GM23338 (cell line): ENCODE data around the gene SHISAL2B. TPM values are rescaled to one million over a fixed set of nuclear protein-coding genes. Genes with fewer than 3 reads are reported as not detected.

Source experiments
- ATAC-seq: fragments of 200-7000 bp; cut with Tn5 transposase; 3 replicates; pipeline ENCODE4 v1.9.1; 2020
- DNase-seq: peaks from one replicate; pipeline ENCODE4 v3.0.0-alpha.2; 2015; ENCODE audit warnings: low spot score
- H2AFZ ChIP-seq: fragments of 200-600 bp; sonication (generic); 2 replicates; pipeline ENCODE4 v1.8.0; 2016; ENCODE audit warnings: antibody characterized with exemption, mild to moderate bottlenecking, moderate library complexity
- H3F3A ChIP-seq: fragments of 200-600 bp; sonication (generic); replicated peaks from 2 replicates; pipeline ENCODE4 v1.8.0; 2017; ENCODE audit warnings: antibody characterized with exemption, mixed run types, low read depth
- H3K27ac ChIP-seq: fragments of 200-600 bp; sonication (generic); 2 replicates; pipeline ENCODE4 v1.6.1; 2016; ENCODE audit warnings: low read depth
- H3K27me3 ChIP-seq: fragments of 200-600 bp; sonication (generic); 2 replicates; pipeline ENCODE4 v1.8.0; 2016; ENCODE audit warnings: mild to moderate bottlenecking, mixed run types, moderate library complexity; ENCODE audit not compliant: insufficient read depth
- H3K36me3 ChIP-seq: fragments of 200-600 bp; sonication (generic); 2 replicates; pipeline ENCODE4 v1.8.0; 2016; ENCODE audit warnings: mild to moderate bottlenecking; ENCODE audit not compliant: insufficient read depth
- H3K4me1 ChIP-seq: fragments of 200-600 bp; sonication (generic); 2 replicates; pipeline ENCODE4 v1.8.0; 2016; ENCODE audit warnings: mild to moderate bottlenecking, moderate library complexity; ENCODE audit not compliant: insufficient read depth
- H3K4me2 ChIP-seq: fragments of 200-600 bp; sonication (generic); 2 replicates; pipeline ENCODE4 v1.7.1; 2017; ENCODE audit warnings: mixed run types
- H3K4me3 ChIP-seq: fragments of 200-600 bp; sonication (generic); 2 replicates; pipeline ENCODE4 v1.6.1; 2016; ENCODE audit warnings: mixed run types
- H3K79me2 ChIP-seq: fragments of 200-600 bp; sonication (generic); replicated peaks from 2 replicates; pipeline ENCODE4 v1.8.0; 2017; ENCODE audit warnings: mild to moderate bottlenecking; ENCODE audit not compliant: insufficient read depth
- H3K9me2 ChIP-seq: fragments of 200-600 bp; sonication (generic); 2 replicates; pipeline ENCODE4 v1.8.0; 2017; ENCODE audit not compliant: insufficient read depth
- H4K20me1 ChIP-seq: fragments of 200-600 bp; sonication (generic); replicated peaks from 2 replicates; pipeline ENCODE4 v1.8.0; 2017; ENCODE audit warnings: mild to moderate bottlenecking; ENCODE audit not compliant: insufficient read depth
- H3K27ac Mint-ChIP-seq: 2 replicates; pipeline ENCODE4 v1.8.0; 2020; ENCODE audit warnings: inconsistent platforms, mild to moderate bottlenecking, moderate library complexity, mixed read lengths
- H3K27me3 Mint-ChIP-seq: 3 replicates; pipeline ENCODE4 v1.8.0; 2022; ENCODE audit warnings: low read depth, mild to moderate bottlenecking, moderate library complexity, mixed read lengths, inconsistent platforms; ENCODE audit not compliant: insufficient read depth, poor library complexity
- H3K36me3 Mint-ChIP-seq: 3 replicates; pipeline ENCODE4 v1.8.0; 2021; ENCODE audit warnings: low read depth, mild to moderate bottlenecking, inconsistent platforms, moderate library complexity, mixed read lengths
- H3K4me1 Mint-ChIP-seq: 3 replicates; pipeline ENCODE4 v1.8.0; 2020; ENCODE audit warnings: mild to moderate bottlenecking, inconsistent platforms, mixed read lengths
- H3K4me3 Mint-ChIP-seq: 3 replicates; pipeline ENCODE4 v1.8.0; 2021; ENCODE audit warnings: moderate library complexity, mild to moderate bottlenecking, inconsistent platforms, mixed read lengths
- H3K9me3 Mint-ChIP-seq: 3 replicates; pipeline ENCODE4 v1.8.0; 2020; ENCODE audit warnings: moderate library complexity, mild to moderate bottlenecking, inconsistent platforms, mixed read lengths
- CREB1 ChIP-seq: fragments of 250-450 bp; sonication (Bioruptor Pico); IDR thresholded peaks from 2 replicates; pipeline ENCODE4 v1.5.0; 2020; ENCODE audit warnings: low read depth, mild to moderate bottlenecking, moderate library complexity
- EZH2phosphoT487 ChIP-seq: fragments of 200-600 bp; sonication (generic); IDR thresholded peaks from one replicate; pipeline ENCODE4 v1.8.1; 2018; ENCODE audit warnings: antibody characterized with exemption; ENCODE audit not compliant: unreplicated experiment
- JUNB ChIP-seq: IDR thresholded peaks from one replicate; pipeline ENCODE4 v1.6.1; 2016; ENCODE audit warnings: antibody characterized with exemption; ENCODE audit not compliant: unreplicated experiment
- NANOG ChIP-seq: IDR thresholded peaks from 2 replicates; pipeline ENCODE4 v1.6.1; 2016; ENCODE audit warnings: antibody characterized with exemption, borderline replicate concordance
- POLR2AphosphoS5 ChIP-seq: IDR thresholded peaks from 2 replicates; pipeline ENCODE4 v1.6.1; 2016; ENCODE audit warnings: antibody characterized with exemption, low read depth
- ZNF114 ChIP-seq: fragments of 250-450 bp; sonication (Bioruptor Pico); IDR thresholded peaks from 2 replicates; pipeline ENCODE4 v1.5.0; 2020; ENCODE audit warnings: mild to moderate bottlenecking, moderate library complexity
- ZNF462 ChIP-seq: fragments of 250-450 bp; sonication (Bioruptor Pico); IDR thresholded peaks from 2 replicates; pipeline ENCODE4 v1.5.0; 2020; ENCODE audit warnings: mild to moderate bottlenecking, moderate library complexity
- polyA plus RNA-seq: library from polyadenylated mRNA; unstranded; fragments of >200 nt; fragmentation: Nextera tagmentation; extraction: Ambion mirVana; gene quantifications from 2 replicates; pipeline ENCODE4 v1.2.1, GENCODE V29; 2016
- total RNA-seq: library from RNA; depleted of rRNA; stranded (reverse); fragments of >200 nt; shearing (Covaris generic); gene quantifications from 2 replicates; pipeline ENCODE4 v1.2.3, GENCODE V29; 2014
- TF ChIP-seq, protein P1 (sequence below), 2 experiments: fragments of 200-600 bp in 1 of 2; sonication (generic) in 1 of 2; conservative IDR thresholded peaks; 2 replicates each; pipeline versions ENCODE4 v1.5.1 to v1.6.1; 2016 to 2017; ENCODE audit warnings: antibody characterized with exemption in 2 of 2, low read depth in 2 of 2, mild to moderate bottlenecking in 2 of 2, moderate library complexity in 1 of 2
- TF ChIP-seq, protein P2 (sequence below): IDR thresholded peaks from 2 replicates; pipeline ENCODE4 v1.6.1; 2016; ENCODE audit warnings: antibody characterized with exemption
- TF ChIP-seq, protein P3 (sequence below): IDR thresholded peaks from one replicate; pipeline ENCODE4 v1.6.1; 2018; ENCODE audit warnings: antibody characterized with exemption; ENCODE audit not compliant: unreplicated experiment

The SHISAL2B gene
- total and polyA plus RNA-seq, 2 experiments from 2014 or later, result 12.3 to 21.1 TPM

GRCh38 chr5:64644831-64645230, 45.5 kb upstream of the SHISAL2B start (continued):
- TF ChIP-seq ZNF462 (CRISPR knock-in tag), result no peak
- no peak for TF ChIP-seq EZH2phosphoT487
- TF ChIP-seq JUNB, result no peak
- no peak for TF ChIP-seq ZNF114 (CRISPR knock-in tag)
- TF ChIP-seq, protein P1, sequence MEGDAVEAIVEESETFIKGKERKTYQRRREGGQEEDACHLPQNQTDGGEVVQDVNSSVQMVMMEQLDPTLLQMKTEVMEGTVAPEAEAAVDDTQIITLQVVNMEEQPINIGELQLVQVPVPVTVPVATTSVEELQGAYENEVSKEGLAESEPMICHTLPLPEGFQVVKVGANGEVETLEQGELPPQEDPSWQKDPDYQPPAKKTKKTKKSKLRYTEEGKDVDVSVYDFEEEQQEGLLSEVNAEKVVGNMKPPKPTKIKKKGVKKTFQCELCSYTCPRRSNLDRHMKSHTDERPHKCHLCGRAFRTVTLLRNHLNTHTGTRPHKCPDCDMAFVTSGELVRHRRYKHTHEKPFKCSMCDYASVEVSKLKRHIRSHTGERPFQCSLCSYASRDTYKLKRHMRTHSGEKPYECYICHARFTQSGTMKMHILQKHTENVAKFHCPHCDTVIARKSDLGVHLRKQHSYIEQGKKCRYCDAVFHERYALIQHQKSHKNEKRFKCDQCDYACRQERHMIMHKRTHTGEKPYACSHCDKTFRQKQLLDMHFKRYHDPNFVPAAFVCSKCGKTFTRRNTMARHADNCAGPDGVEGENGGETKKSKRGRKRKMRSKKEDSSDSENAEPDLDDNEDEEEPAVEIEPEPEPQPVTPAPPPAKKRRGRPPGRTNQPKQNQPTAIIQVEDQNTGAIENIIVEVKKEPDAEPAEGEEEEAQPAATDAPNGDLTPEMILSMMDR (conservative IDR thresholded peaks at IDR 0.05; ENCODE audit: low read depth in 2 of 2), result no peak
- no peak for TF ChIP-seq POLR2AphosphoS5
- TF ChIP-seq CREB1, result no peak

GRCh38 chr5:64646169-64646568, 44.1 kb upstream of the SHISAL2B start:
- Histone ChIP-seq H3K4me1 (peaks cover 7% of the 10 kb centered on the region; the same call in 1 of the 2 replicates), H3F3A (no peaks in the 10 kb centered on the region), H3K27me3 (no peaks in the 10 kb centered on the region), H3K36me3 (no peaks in the 10 kb centered on the region), H3K9me2 (0 out of 2 replicates have a peak, but pooled peaks cover 3% of the 10 kb centered on the region), H3K4me2 (no peak overlapping the region), H3K4me3 (no peak overlapping the region), H2AFZ (peak overlapping the region; percentile 48), H4K20me1 (no peaks in the 10 kb centered on the region), H3K79me2 (no peaks in the 10 kb centered on the region), H3K27ac (no peak overlapping the region)
- H3K4me1 Mint-ChIP-seq, result peaks cover 14% of the 10 kb centered on the region
- peak overlapping the region; percentile 6; the same call in 1 of the 2 replicates for H3K27ac Mint-ChIP-seq
- ATAC-seq, result no peak
- TF ChIP-seq JUNB, result no peak
- no peak for TF ChIP-seq NANOG
- TF ChIP-seq, protein P2, sequence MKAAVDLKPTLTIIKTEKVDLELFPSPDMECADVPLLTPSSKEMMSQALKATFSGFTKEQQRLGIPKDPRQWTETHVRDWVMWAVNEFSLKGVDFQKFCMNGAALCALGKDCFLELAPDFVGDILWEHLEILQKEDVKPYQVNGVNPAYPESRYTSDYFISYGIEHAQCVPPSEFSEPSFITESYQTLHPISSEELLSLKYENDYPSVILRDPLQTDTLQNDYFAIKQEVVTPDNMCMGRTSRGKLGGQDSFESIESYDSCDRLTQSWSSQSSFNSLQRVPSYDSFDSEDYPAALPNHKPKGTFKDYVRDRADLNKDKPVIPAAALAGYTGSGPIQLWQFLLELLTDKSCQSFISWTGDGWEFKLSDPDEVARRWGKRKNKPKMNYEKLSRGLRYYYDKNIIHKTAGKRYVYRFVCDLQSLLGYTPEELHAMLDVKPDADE, result no peak
- TF ChIP-seq EZH2phosphoT487, result no peak
- TF ChIP-seq, protein P3, sequence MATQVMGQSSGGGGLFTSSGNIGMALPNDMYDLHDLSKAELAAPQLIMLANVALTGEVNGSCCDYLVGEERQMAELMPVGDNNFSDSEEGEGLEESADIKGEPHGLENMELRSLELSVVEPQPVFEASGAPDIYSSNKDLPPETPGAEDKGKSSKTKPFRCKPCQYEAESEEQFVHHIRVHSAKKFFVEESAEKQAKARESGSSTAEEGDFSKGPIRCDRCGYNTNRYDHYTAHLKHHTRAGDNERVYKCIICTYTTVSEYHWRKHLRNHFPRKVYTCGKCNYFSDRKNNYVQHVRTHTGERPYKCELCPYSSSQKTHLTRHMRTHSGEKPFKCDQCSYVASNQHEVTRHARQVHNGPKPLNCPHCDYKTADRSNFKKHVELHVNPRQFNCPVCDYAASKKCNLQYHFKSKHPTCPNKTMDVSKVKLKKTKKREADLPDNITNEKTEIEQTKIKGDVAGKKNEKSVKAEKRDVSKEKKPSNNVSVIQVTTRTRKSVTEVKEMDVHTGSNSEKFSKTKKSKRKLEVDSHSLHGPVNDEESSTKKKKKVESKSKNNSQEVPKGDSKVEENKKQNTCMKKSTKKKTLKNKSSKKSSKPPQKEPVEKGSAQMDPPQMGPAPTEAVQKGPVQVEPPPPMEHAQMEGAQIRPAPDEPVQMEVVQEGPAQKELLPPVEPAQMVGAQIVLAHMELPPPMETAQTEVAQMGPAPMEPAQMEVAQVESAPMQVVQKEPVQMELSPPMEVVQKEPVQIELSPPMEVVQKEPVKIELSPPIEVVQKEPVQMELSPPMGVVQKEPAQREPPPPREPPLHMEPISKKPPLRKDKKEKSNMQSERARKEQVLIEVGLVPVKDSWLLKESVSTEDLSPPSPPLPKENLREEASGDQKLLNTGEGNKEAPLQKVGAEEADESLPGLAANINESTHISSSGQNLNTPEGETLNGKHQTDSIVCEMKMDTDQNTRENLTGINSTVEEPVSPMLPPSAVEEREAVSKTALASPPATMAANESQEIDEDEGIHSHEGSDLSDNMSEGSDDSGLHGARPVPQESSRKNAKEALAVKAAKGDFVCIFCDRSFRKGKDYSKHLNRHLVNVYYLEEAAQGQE, result no peak
- TF ChIP-seq, protein P1 (conservative IDR thresholded peaks at IDR 0.05; ENCODE audit: low read depth in 2 of 2), result no peak
- peaks cover 4% of the 10 kb centered on the region; the same call in 1 of the 3 replicates for H3K9me3 Mint-ChIP-seq
- no peak overlapping the region for H3K4me3 Mint-ChIP-seq
- peaks cover 3% of the 10 kb centered on the region for H3K27me3 Mint-ChIP-seq
- no peak for DNase-seq
- H3K36me3 Mint-ChIP-seq, result peaks cover 3% of the 10 kb centered on the region; the same call in 2 of the 3 replicates
